Parathyroid adenoma (tissue), 2 donors: Measurements from ENCODE around the gene LRRIQ3.

Experiments used
- H2AFZ ChIP-seq: fragments of 300-600 bp; sonication (generic); one replicate; pipeline ENCODE4 v1.7.0; 2017; ENCODE audit warnings: antibody characterized with exemption, mild to moderate bottlenecking
- H3K27ac ChIP-seq: fragments of 300-600 bp; sonication (generic); one replicate; pipeline ENCODE4 v1.7.0; 2017
- H3K27me3 ChIP-seq: fragments of 300-600 bp; sonication (generic); one replicate; pipeline ENCODE4 v1.7.0; 2017; ENCODE audit warnings: low read length; ENCODE audit not compliant: control insufficient read depth, insufficient read depth
- H3K36me3 ChIP-seq: fragments of 300-600 bp; sonication (generic); one replicate; pipeline ENCODE4 v1.7.0; 2017; ENCODE audit warnings: low read length; ENCODE audit not compliant: control insufficient read depth, insufficient read depth
- H3K4me1 ChIP-seq: fragments of 300-600 bp; sonication (generic); one replicate; pipeline ENCODE4 v1.7.0; 2017; ENCODE audit warnings: control low read depth
- H3K4me2 ChIP-seq: fragments of 300-600 bp; sonication (generic); one replicate; pipeline ENCODE4 v1.7.0; 2017; ENCODE audit warnings: low read length
- H3K4me3 ChIP-seq: fragments of 300-600 bp; sonication (generic); one replicate; pipeline ENCODE4 v1.7.0; 2017; ENCODE audit warnings: low read depth, low read length
- H3K79me2 ChIP-seq: fragments of 300-600 bp; sonication (generic); one replicate; pipeline ENCODE4 v1.7.0; 2017; ENCODE audit warnings: control low read depth
- H3K9ac ChIP-seq: fragments of 300-600 bp; sonication (generic); one replicate; pipeline ENCODE4 v1.7.0; 2017; ENCODE audit warnings: mild to moderate bottlenecking
- H3K9me3 ChIP-seq: fragments of 300-600 bp; sonication (generic); one replicate; pipeline ENCODE4 v1.7.0; 2017; ENCODE audit warnings: low read length; ENCODE audit not compliant: control insufficient read depth
- TF ChIP-seq, protein P1 (sequence below): fragments of 300-600 bp; sonication (generic); IDR thresholded peaks from one replicate; pipeline ENCODE4 v1.7.0; 2017; ENCODE audit warnings: antibody characterized with exemption, mild to moderate bottlenecking
- donor health status: primary hyperparathyroidism.

The LRRIQ3 gene

DNA sequence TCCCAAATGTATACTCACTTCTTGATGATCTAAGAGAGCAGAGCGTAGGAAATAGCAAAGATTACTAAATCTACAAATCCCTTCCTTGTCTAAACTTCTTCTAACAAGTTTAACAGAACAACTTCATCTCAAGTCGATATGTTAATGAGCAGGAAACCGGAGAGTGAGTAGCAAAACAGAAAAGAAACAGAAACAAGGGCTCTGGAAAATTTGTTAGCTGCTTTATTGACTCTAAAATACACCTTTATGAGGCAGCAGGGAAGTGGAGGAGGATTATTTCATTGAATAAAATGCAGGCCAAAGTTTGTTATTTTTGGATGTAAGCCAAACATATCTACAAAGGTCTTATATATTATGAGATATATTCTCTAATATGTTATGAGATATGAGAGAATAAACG, 192.4 kb downstream of the LRRIQ3 start:
- Histone ChIP-seq H3K79me2 (no peaks in the 10 kb centered on the region), H2AFZ (no peak overlapping the region), H3K4me1 (no peaks in the 10 kb centered on the region), H3K4me2 (no peak overlapping the region), H3K9me3 (no peaks in the 10 kb centered on the region), H3K36me3 (no peaks in the 10 kb centered on the region), H3K9ac (no peak overlapping the region), H3K27me3 (no peaks in the 10 kb centered on the region), H3K27ac (no peak overlapping the region), H3K4me3 (no peak overlapping the region)
- TF ChIP-seq, protein P1, sequence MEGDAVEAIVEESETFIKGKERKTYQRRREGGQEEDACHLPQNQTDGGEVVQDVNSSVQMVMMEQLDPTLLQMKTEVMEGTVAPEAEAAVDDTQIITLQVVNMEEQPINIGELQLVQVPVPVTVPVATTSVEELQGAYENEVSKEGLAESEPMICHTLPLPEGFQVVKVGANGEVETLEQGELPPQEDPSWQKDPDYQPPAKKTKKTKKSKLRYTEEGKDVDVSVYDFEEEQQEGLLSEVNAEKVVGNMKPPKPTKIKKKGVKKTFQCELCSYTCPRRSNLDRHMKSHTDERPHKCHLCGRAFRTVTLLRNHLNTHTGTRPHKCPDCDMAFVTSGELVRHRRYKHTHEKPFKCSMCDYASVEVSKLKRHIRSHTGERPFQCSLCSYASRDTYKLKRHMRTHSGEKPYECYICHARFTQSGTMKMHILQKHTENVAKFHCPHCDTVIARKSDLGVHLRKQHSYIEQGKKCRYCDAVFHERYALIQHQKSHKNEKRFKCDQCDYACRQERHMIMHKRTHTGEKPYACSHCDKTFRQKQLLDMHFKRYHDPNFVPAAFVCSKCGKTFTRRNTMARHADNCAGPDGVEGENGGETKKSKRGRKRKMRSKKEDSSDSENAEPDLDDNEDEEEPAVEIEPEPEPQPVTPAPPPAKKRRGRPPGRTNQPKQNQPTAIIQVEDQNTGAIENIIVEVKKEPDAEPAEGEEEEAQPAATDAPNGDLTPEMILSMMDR, result no peak

- H3K79me2 ChIP-seq, result no peaks in the 10 kb centered on the region
- H3K4me3 ChIP-seq, result no peak overlapping the region
- H2AFZ ChIP-seq, result no peak overlapping the region
- no peaks in the 10 kb centered on the region for H3K9me3 ChIP-seq
- no peak overlapping the region for H3K4me2 ChIP-seq
- no peaks in the 10 kb centered on the region for H3K27me3 ChIP-seq
- H3K9ac ChIP-seq, result no peak overlapping the region
- H3K27ac ChIP-seq, result no peak overlapping the region
- H3K4me1 ChIP-seq, result no peaks in the 10 kb centered on the region
- TF ChIP-seq, protein P1, result no peak
- no peaks in the 10 kb centered on the region for H3K36me3 ChIP-seq
These were observed 194.2 kb downstream of the LRRIQ3 start for GRCh38 chr1:74003806-74004205.

- H3K4me1 ChIP-seq, result no peaks in the 10 kb centered on the region
- H3K27me3 ChIP-seq, result no peaks in the 10 kb centered on the region
- H3K4me2 ChIP-seq, result no peak overlapping the region
- no peaks in the 10 kb centered on the region for H3K9me3 ChIP-seq
- no peak overlapping the region for H2AFZ ChIP-seq
- H3K79me2 ChIP-seq, result no peaks in the 10 kb centered on the region
- H3K27ac ChIP-seq, result no peak overlapping the region
- TF ChIP-seq, protein P1, result no peak
- H3K36me3 ChIP-seq, result no peaks in the 10 kb centered on the region
- H3K4me3 ChIP-seq, result no peak overlapping the region
- H3K9ac ChIP-seq, result no peak overlapping the region
These were observed 199.5 kb downstream of the LRRIQ3 start for GRCh38 chr1:73998348-73998959.

DNA sequence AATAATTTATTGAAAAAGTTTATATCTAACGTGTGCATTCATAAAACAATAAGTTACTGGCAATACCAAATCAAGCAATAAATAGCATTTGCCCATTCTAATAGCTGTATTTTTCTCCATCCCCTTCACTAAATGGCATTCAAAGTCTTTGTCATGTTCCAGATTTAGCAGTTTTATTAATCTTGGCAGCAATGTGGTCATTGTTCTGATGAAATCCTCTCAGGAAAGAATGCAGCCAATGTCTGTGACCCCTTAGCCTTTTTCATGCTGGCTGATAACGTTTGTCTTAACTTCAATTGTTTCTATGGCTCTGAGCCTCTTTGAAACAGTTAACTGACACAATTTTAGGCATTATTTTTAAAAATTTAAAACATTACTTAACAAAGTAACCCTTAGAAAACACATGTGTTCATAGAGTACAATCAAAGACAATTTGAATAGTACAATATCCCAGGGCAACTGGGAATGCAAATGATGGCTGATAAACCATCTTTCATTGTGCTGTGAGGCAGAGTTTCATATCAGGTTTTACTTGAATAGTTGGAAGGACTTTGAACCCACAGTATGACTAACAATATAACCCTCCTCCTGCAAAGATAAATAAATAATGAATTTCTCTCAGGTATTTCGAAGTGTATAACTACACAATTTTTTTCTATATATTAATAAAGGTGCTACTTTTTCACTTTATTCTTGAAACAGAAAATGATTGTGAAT, 217.5 kb downstream of the LRRIQ3 start:
- TF ChIP-seq, protein P1, result no peak
- Histone ChIP-seq H3K4me3 (no peak overlapping the region), H3K9me3 (no peaks in the 10 kb centered on the region), H3K79me2 (no peaks in the 10 kb centered on the region), H2AFZ (no peak overlapping the region), H3K4me1 (no peaks in the 10 kb centered on the region), H3K9ac (no peak overlapping the region), H3K36me3 (peaks cover 3% of the 10 kb centered on the region), H3K27ac (no peak overlapping the region), H3K4me2 (no peak overlapping the region), H3K27me3 (no peaks in the 10 kb centered on the region)

DNA sequence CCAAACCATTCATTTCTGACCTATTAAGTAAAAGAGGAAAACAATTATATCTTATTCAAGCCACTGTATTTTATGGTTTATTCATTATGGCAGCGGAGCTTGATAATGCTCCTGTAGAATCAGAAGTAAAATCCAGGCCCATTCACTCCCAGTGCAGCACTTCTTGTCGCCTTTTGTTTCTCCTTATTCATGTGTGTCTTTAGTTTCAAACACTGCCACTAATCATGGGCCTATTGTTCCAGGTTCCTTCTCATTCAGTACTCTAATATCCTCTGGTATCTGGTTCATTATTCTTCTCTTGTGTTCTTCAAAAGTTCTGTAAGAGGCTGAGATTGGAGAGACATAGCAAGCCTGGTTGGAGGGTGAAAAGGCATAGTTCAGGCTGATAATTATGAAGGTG, 218.3 kb downstream of the LRRIQ3 start:
- Histone ChIP-seq H3K4me3 (no peak overlapping the region), H3K36me3 (peaks cover 3% of the 10 kb centered on the region), H3K79me2 (no peaks in the 10 kb centered on the region), H2AFZ (no peak overlapping the region), H3K9ac (no peak overlapping the region), H3K9me3 (no peaks in the 10 kb centered on the region), H3K4me1 (no peaks in the 10 kb centered on the region), H3K27me3 (no peaks in the 10 kb centered on the region), H3K4me2 (no peak overlapping the region), H3K27ac (no peak overlapping the region)
- TF ChIP-seq, protein P1, result no peak
